Right hindlimb (tissue), 1 donor: ENCODE data around the gene TGFB1.
A peak's percentile ranks its signal among the peaks of the same experiment; 100 is the strongest.
"Not testable (repeated sequence)": the region's sequence is repeated elsewhere in the genome, so short reads cannot be mapped to it uniquely, and the experiment has no call there.

ENCODE experiments used
- DNase-seq: peaks from one replicate; pipeline ENCODE4 v3.0.0-alpha.2; 2018

TGFB1 gene

GRCh38 chr19:41367848-41368301, 14.2 kb upstream of the TGFB1 start:
- no peak for DNase-seq

GRCh38 chr19:41366089-41366488, 12.4 kb upstream of the TGFB1 start:
- no peak for DNase-seq

GRCh38 chr19:41364524-41365391, 11.0 kb upstream of the TGFB1 start:
- DNase-seq, result no peak

- DNase-seq, result peak; percentile 99
Measured at GRCh38 chr19:41363753-41364523, 10.2 kb upstream of the TGFB1 start, which contains the start of gene B9D2. TSS of gene B9D2 (minus strand) at chr19:41364149. CDS start at chr19:41363519, 630 bp downstream.

GRCh38 chr19:41363371-41363752, 9.6 kb upstream of the TGFB1 start:
- DNase-seq, result no peak

GRCh38 chr19:41362143-41362847, 8.6 kb upstream of the TGFB1 start:
- no peak for DNase-seq

GRCh38 chr19:41359741-41360140, 6.0 kb upstream of the TGFB1 start:
- DNase-seq, result no peak

GRCh38 chr19:41357746-41358145, 4.0 kb upstream of the TGFB1 start:
- DNase-seq, result no peak

- DNase-seq, result no peak
Measured at GRCh38 chr19:41356984-41357739, 3.4 kb upstream of the TGFB1 start.

GRCh38 chr19:41355802-41356201, 2.1 kb upstream of the TGFB1 start:
- no peak for DNase-seq

- DNase-seq, result no peak
Measured at GRCh38 chr19:41355035-41355434, 1.3 kb upstream of the TGFB1 start.

- peak; percentile 45 for DNase-seq
Measured at GRCh38 chr19:41354343-41354953, 726 bp upstream of the TGFB1 start.

- DNase-seq, result peak; percentile 58
Measured at GRCh38 chr19:41352609-41353465, 885 bp downstream of the TGFB1 start.

GRCh38 chr19:41352279-41352608, 1.5 kb downstream of the TGFB1 start:
- DNase-seq, result no peak

- DNase-seq, result peak; percentile 57
Measured at GRCh38 chr19:41351339-41352245, 2.1 kb downstream of the TGFB1 start.

GRCh38 chr19:41350735-41351338, 2.9 kb downstream of the TGFB1 start:
- no peak for DNase-seq

GRCh38 chr19:41346916-41347315, 6.8 kb downstream of the TGFB1 start:
- DNase-seq, result not testable (repeated sequence)

GRCh38 chr19:41344162-41344561, 9.6 kb downstream of the TGFB1 start:
- DNase-seq, result no peak

GRCh38 chr19:41341669-41342490, 11.8 kb downstream of the TGFB1 start:
- DNase-seq, result no peak
